ENCODE results near the gene TRPV3.

The TRPV3 gene

GRCh38 chr17:3546521-3546920, 11.1 kb downstream of the TRPV3 start:
- no peak for DNase-seq (ENCODE audit: low spot score)

- no peak for DNase-seq (ENCODE audit: low spot score)
These were observed 12.5 kb downstream of the TRPV3 start for GRCh38 chr17:3545151-3545550.

DNA sequence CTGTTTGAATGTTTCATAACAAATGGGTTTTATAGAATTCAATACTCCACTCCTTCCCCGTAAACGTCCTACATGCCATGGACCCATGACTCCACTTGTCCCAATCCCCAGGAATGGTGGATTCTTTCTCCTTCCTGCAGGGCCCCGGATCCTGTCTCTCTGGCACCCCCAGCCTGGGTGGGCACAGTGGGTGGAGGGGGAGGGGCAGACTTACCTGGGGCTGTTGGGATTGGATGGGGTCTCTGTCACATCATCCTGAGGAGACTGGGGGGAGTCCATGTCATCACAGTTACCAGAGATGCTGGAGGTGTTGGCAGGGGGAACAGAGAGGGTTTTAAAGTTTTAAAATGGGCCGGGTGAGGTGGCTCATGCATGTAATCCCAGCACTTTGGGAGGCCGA, 13.2 kb downstream of the TRPV3 start:
- no peak for DNase-seq (ENCODE audit: low spot score)

DNA sequence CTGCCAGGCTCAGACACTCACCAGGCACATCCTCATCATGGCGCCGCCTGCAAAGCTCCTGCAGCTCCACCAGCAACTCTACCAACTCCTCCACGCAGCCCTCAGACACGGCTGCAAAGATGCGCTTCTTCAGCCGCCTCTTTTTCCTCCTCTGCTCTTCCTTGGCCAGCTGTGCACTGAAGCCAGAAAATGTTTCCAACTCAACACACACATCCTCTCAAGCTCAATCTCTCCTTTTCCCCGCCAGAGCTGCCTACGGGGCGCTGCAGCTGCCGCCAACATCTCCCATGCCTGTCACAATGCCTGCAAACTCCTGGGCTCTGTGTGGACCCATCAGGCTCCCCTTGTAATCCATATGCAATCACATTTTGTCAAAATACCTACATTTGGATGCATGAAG, 14.2 kb downstream of the TRPV3 start:
- no peak for DNase-seq (ENCODE audit: low spot score)

- DNase-seq (ENCODE audit: low spot score), result no peak
These were observed 15.1 kb downstream of the TRPV3 start for GRCh38 chr17:3542410-3543088.

DNA sequence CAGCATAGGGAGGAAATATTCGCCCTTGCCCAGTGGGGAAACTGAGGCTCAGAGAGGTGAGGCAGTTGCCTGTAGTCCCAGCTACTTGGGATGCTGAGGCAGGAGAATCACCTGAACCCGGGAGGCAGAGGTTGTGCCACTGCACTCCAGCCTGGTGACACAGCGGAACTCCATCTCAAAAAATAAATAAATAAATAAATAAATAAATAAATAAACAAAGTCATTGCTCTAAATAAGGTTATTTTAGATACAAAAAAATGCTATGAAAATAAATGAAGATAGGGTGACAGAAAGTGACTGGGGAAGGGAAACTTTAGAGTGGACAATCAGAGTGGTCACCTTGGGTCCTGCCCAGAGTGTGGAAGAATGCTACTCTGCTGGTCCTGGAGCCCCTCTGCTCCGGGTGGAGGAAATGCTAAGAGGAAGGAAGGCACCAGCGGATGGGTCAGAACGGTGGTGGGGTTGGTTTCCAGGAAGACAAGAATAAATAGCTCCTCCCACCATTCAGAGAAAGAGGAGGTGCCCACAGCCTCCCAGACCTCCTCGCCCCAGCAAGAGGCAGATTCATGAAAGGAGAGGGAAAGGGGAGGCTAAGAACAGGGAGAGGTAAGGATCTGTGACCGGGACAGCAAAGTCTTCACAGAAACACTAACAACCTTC, 17.6 kb downstream of the TRPV3 start:
- no peak for DNase-seq (ENCODE audit: low spot score)

- DNase-seq (ENCODE audit: low spot score), result no peak
These were observed 20.9 kb downstream of the TRPV3 start for GRCh38 chr17:3536716-3537115.

GRCh38 chr17:3535253-3535995, 22.2 kb downstream of the TRPV3 start:
- DNase-seq (ENCODE audit: low spot score), result peak; percentile 29

DNA sequence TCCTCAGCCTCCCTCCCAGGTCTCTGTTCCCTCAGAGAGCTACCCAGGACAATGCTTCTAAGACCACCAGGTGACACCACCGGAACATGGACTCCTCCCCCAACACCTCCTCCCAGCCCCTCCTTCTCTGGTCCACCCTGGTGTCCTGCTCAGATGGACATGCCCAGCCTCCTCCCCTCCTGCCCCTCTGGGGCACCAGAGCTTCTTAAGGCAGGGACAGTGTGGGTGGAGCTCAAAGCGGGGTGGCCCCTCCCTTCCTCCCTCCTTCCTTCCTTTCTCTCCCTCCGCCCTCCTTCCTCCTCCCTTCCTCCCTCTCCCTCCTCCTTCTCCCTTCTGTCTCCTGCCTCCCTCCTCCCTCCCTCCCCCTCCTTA, 22.7 kb downstream of the TRPV3 start:
- no peak for DNase-seq (ENCODE audit: low spot score)

DNA sequence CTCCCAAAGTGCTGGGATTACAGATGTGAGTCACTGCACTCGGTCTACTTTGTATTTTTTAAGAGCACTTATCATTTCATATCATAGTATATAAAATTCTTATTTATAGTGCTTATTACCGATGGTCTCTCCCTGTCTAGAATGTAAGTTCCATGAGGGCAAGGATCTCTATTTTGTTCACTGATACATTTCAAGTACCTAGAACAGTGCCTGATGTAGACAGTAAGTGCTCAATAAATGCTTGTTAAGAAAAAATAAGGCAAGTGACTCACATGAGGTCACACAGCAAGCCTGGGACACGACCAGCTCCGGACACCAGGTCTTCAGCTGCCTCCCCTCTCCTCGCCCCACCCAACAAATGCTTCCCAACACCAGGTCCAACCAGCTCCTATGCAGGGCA, 23.9 kb downstream of the TRPV3 start:
- no peak for DNase-seq (ENCODE audit: low spot score)

- DNase-seq (ENCODE audit: low spot score), result no peak
These were observed 24.8 kb downstream of the TRPV3 start for GRCh38 chr17:3532859-3533142.

GRCh38 chr17:3532106-3532858, 25.3 kb downstream of the TRPV3 start:
- no peak for DNase-seq (ENCODE audit: low spot score)

GRCh38 chr17:3531266-3532101, 26.1 kb downstream of the TRPV3 start:
- no peak for DNase-seq (ENCODE audit: low spot score)

DNA sequence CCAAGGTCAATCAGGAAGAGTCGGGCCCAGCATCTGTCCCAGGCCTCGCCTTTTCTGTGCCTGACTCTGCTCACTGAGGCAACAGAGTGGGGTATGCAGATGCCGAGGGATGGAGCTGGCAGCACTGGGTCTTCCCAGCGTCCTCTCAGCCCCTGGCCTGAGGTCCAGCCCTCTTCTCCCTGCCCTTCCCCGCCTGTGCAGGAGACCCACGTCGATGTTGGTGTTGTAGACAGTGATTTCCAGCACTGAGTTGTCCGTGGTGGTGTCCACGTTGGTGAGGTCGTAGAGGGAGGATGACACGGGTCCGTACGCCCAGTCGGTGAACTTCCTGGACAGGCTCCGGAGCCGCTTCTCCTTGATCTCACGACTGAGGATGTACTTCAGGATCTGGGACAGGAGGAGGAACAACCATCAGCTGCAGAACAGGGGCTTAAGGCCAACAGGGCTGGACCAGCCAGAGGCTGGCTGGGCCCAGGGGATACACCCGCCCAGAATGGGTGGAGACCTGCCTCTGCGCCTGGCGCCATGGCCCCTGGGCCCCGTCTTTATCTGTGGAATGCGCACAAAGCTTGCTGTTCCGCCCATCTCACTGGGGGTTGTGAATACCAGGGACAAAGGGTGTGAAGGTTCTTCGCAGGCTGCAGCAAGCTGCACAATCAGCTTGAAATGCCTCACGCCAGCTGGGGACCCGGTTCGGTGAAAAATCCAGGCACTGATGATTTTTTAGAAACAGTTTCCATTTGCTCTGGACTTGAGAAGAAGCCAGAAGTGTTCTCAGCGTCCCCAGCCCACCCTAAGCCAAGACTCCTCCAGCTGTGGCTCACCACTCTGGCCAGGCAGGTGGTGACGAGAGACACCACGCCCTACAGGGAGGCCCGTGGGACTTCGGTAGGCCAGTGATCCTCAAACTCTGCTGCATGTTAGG, 27.5 kb downstream of the TRPV3 start:
- DNase-seq (ENCODE audit: low spot score), result no peak

DNA sequence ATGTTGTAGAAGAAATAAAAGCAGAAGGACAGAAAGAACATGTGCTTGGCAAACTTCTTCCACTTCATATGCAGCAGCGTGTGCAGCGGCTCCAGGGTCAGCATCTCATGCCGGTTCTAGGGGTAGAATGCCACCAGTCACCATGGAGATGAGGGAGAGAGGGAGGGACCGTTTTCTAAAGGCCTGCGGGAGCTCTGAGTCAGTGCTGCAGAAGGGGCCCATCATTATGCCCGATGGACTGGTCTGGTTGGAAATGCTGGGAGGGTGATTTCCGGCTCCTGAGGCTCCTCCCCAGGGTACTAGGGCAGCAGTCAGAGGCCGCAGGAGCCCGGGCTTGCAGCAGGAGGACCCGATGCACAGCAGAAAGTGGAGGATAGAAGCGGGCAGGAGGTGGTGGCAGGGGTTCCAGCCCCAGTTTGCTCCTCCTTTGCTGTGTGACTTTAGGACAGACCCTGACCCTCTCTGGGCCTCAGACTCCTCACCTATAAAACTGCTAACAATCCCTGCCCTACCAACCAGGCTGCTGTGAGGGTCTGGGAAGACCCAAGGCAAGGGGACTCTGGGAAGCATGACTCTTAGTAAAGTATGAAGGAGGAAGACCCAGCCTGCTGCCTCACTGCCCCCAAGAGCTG, 28.6 kb downstream of the TRPV3 start:
- DNase-seq (ENCODE audit: low spot score), result no peak

GRCh38 chr17:3528403-3528851, 29.2 kb downstream of the TRPV3 start:
- DNase-seq (ENCODE audit: low spot score), result no peak

DNA sequence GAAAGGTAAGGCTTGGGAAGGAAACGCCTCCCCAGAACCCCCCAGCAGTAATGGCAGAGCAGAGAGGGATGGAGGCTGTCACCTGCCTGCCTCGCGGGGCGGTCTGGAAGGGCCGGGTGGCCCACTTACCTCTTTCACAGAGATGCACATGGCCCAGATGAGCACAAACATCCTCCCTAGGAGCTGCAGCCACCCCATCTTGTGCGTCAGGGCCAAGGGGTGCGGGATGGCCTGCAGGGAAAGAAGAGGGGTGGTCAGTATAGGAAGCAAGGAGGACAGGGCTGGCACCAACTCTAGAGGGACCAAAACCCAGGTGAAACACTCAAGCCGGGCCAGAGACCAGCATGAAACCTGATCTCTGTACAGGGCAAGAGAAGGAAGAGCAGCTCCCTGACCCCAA, 29.7 kb downstream of the TRPV3 start:
- DNase-seq (ENCODE audit: low spot score), result no peak

GRCh38 chr17:3527468-3527867, 30.1 kb downstream of the TRPV3 start:
- DNase-seq (ENCODE audit: low spot score), result no peak

DNA sequence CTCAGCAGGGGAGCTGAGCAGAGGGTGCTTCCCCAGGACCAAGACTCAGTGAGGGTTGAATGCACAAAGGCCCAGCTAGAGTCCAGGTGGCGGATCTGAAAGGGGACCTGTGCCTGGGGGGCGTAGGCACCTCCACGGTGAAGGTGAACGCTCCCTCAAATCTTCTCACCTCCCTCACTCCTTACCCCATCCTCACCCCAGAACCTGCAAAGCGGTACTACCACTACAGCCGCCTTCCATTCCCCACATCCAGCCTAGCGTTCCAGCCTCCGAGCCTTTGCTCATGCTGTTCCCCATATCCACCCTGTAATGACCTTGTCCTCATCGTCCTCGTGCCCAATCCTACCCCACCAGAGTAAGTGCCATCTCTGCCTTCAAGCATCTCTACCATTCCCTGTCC, 30.6 kb downstream of the TRPV3 start:
- DNase-seq (ENCODE audit: low spot score), result no peak

DNA sequence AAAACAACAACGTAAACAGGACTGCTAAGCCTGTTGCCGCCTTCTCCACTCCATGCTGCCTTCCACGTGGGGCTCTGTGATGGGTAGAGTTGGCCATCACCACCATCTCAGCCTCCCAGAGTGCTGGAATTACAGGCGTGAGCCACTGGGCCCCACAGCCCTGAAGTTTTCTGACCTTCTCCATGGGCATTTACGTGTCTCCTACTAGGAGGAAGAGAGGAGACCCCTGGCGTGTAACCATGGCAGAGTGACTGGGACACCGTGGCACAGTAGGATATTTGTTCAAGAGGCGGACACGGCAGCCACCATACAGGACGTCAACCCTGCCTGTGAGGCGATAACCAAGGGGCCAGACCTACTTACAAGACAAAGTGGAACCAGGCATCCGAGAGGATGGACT, 31.1 kb downstream of the TRPV3 start:
- no peak for DNase-seq (ENCODE audit: low spot score)
